NCI-H2107 (cell line): ENCODE measurements around the gene CSH1.
"Not testable (repeated sequence)": the region's sequence is repeated elsewhere in the genome, so short reads cannot be mapped to it uniquely, and the experiment has no call there.

Experiments used
- DNase-seq: peaks from one replicate; lab custom pipeline; 2025; lab: John Stamatoyannopoulos, UW

The CSH1 gene

GRCh38 chr17:63928966-63929695, 32.8 kb upstream of the CSH1 start:
- no peak for DNase-seq

DNA sequence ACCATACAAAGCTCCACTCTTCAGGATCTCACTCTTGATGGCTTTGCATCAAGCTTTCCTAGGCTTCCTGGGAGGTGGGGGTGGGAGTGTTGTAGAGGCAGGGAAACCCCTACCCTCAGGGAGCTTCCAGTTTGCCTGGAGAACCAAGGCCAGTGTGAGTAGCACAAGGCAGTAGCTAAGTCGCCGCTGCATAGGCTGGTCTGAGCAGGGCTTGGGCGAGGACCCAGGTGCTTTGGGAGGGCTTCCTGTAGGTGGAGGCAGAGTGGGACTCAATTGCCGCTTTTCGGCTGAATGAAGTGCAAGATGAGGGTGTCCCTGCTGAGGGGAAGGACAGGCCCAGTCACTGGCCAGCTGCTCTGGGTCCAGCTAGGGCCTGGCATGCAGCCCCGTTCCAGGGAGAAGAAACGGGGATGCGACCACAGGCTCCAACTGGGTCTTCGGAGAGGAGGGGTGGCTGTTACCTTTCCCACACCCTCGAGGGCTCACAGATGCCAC, 31.8 kb upstream of the CSH1 start:
- DNase-seq: no peak

DNA sequence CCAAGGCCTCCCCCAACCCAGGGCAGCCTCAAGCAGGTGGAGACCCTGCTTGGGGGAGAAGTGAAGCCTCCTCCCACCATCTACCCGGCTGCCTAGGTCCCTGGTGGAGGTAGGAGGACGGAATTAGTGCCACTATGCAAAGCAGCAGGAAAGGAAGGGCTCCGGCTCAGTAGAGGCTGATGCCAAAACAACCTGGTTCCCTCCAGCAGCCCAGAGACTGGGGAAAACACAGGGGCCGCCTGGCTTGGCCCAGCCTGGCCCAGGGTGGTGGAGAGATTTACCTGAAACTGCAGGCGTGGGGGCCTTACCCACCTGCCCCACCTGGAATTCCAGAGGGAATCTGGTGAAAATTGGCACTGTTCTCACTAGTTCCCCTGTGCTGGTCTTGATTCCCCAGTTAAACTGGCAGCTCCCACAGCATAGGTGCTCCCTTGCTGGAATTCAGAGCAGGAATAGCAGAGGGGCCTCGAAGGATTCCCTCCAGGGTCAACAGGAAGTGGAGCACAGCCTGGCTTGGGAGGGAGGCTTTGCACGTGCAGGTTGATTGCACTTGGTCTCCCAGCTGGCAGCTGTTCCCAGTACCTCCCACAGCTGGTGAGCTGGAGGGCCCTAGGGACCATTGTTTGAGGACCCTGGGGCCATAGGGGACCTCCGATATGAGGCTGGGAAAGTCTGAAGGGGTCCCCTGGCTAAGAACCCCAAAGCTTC, 31.2 kb upstream of the CSH1 start:
- no peak for DNase-seq

DNA sequence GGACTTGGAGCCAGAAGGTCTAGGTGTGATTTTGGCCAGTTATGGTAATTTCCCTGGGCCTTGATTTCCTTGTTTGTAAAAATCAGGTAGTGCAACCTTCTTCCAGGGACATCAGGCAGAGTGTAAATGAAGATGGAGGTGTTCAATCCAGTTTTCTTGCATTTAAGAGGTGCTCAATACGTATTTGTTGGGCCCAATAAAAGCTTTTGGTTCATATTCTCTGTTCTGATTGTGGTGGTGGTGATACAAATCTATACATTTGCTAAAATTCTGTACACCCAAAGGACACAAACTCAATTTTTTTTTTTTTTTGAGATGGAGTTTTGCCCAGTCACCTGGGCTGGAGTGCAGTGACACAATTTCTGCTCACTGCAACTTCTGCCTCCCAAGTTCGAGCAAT, 29.8 kb upstream of the CSH1 start:
- DNase-seq: no peak

- no peak for DNase-seq
Observed at GRCh38 chr17:63925615-63926014, 29.2 kb upstream of the CSH1 start.

DNA sequence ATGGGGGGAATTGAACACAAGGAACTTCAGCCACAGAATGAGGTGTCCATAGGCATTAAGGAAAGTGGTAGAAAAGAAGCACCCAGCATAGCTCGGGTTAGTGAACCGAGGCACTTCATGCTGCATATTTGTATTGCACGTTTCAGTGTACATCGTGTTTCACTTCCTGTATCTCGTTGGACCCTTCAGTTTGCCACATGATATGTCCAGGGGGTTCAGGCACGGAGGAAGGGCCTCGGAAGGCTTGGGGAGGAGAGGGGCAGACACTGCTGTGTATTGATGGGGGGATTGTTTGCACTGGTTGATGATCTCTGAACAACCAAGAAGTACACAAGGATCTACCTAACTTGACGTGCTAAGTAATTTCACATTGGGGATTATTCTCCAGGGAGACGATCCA, 26.0 kb upstream of the CSH1 start:
- DNase-seq: not testable (repeated sequence)

DNA sequence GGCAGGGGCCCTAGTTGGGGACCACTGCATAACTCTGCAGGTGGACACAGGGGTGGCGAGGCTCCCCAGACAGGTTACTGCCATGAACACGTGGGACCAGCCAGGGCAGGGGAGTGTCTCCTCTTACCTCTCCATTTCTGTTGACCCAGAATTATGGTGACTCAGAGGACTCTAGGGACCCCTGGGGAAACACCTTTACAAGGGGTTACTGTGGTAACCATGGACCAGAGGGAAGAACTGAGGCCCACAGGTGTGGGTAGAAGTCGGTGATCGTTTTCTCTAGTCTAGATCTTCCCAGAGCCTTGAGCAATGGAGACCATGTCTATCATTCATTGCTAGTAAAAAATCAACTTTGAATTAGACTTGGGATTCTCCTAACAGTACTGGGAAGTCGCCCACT, 24.4 kb upstream of the CSH1 start:
- DNase-seq: not testable (repeated sequence)

GRCh38 chr17:63920050-63920449, 23.7 kb upstream of the CSH1 start:
- not testable (repeated sequence) for DNase-seq

DNA sequence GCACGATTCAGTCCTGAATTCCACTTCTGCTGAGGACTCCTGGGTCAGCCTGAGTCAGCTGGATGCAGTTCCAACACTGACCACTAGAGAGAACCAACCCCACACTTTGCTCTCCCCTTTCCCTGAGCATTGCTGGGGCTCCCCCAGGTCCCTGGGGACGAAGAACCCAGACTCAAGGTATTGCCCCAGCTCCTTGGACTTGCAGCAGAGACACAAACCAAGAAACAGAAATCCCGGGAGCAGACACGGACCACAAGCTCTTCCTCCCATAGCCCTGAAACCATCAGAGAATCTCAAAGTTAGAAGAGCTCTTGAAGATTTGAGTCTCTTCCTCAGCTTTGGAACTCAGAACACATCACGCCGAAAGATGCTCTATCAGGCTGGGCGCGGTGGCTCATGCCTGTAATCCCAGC, 22.9 kb upstream of the CSH1 start:
- DNase-seq: no peak

GRCh38 chr17:63918789-63919305, 22.5 kb upstream of the CSH1 start, which contains the start of gene GH1:
GH1 (minus strand) TSS chr17:63918839; CDS start chr17:63918776, 63 bp downstream.
- not testable (repeated sequence) for DNase-seq

GRCh38 chr17:63918305-63918704, 21.9 kb upstream of the CSH1 start:
- no peak for DNase-seq

DNA sequence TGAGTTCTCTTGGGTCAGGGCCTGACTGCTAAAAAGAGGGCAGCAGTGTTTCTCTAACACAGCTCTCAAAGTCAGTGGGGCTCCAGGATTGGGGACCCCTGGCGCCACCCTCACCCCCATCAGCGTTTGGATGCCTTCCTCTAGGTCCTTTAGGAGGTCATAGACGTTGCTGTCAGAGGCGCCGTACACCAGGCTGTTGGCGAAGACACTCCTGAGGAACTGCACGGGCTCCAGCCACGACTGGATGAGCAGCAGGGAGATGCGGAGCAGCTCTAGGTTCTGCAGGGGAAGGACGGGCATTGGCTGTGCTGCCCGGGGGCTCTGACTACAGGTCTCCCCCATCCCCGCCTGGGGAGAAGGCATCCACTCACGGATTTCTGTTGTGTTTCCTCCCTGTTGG, 21.3 kb upstream of the CSH1 start:
- no peak for DNase-seq

DNA sequence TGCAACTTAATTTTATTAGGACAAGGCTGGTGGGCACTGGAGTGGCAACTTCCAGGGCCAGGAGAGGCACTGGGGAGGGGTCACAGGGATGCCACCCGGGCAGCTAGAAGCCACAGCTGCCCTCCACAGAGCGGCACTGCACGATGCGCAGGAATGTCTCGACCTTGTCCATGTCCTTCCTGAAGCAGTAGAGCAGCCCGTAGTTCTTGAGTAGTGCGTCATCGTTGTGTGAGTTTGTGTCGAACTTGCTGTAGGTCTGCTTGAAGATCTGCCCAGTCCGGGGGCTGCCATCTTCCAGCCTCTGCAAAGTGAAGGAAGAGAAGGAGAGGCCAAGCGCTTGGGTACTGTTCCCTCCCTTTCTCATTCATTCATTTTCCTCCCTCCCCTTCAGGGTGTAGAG, 20.8 kb upstream of the CSH1 start:
- DNase-seq: not testable (repeated sequence)

GRCh38 chr17:63916566-63917185, 20.3 kb upstream of the CSH1 start:
- no peak for DNase-seq

- not testable (repeated sequence) for DNase-seq
Observed at GRCh38 chr17:63915753-63916152, 19.4 kb upstream of the CSH1 start.

DNA sequence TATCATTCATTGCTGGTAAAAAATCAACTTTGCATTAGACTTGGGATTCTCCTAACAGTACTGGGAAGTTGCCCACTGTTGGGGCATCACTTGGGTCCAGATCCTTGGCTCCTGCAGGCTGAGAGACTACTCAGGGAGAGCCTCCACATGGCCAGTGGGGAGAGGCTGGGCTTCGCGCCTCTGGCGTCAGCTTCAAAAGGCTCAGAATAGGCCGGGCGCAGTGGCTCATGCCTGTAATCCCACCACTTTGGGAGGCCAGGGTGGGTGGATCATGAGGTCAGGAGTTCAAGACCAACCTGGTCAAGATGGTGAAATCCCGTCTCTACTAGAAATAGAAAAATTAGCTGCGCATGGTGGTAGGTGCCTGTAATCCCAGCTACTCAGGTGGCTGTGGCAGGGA, 18.1 kb upstream of the CSH1 start:
- no peak for DNase-seq

DNA sequence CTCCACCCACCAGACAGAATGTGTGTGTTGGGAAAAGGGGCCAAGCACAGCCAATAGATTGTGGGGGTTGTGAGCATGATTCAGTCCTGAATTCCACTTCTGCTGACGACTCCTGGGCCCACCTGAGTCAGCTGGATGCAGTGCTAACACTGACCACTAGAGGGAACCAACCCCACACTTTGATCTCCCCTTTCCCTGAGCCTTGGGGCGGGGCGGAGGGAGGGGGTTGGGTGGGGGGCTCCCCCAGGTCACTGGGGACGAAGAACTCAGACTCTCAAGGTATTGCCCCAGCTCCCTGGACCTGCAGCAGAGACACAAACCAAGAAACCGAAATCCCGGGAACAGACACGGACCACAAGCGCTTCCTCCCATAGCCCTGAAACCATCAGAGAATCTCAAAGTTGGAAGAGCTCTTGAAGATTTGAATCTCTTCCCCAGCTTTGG, 15.3 kb upstream of the CSH1 start:
- DNase-seq: no peak

GRCh38 chr17:63911041-63911635, 14.8 kb upstream of the CSH1 start, which contains the start of gene CSHL1:
CSHL1 (minus strand) TSS chr17:63911258; CDS start chr17:63911196, 62 bp downstream.
- no peak for DNase-seq

- DNase-seq: no peak
Observed at GRCh38 chr17:63910096-63910495, 13.7 kb upstream of the CSH1 start.

- DNase-seq: not testable (repeated sequence)
Observed at GRCh38 chr17:63909586-63909985, 13.2 kb upstream of the CSH1 start.

DNA sequence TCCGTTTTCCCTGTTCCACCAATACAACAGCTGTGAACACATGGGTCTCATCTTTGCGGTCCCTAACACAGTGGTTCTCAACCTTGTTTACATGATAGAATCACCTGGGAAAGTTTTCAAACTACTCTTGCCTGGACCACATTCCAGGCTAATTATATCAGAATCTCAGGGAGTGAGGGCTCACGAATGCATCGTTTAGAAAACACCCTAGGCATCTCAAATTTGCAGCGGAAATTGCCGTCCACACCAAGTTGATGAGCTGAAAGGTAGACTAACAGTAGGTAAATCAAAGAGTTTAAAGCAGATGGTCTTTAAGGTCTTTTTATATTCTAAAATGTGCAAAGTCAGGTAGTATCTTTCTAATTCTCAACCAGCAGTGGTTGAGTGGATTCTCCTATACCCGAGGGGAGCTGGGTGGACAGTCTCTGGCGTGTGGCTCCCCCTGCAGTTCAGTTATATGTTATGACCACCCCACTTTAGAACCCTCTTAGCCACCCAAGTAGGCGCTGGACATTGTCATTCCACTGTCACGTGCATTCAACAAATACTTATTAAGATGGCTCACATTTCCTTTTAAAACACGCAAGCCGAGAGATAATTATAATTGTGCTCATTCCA, 10.9 kb upstream of the CSH1 start:
- peak; percentile 21 for DNase-seq

GRCh38 chr17:63904796-63905195, 8.4 kb upstream of the CSH1 start:
- not testable (repeated sequence) for DNase-seq
